K562 (cell line): Measurements from ENCODE around the gene ALDH9A1. TPM values are rescaled to one million over a fixed set of nuclear protein-coding genes. Genes with fewer than 3 reads are reported as not detected.

ENCODE experiments used
- ATF1 ChIP-seq, 2 experiments: fragments of 450-650 bp in 1 of 2; IDR thresholded peaks; 2 replicates each; pipeline ENCODE4 v1.6.1; 2016; ENCODE audit warnings: missing compliant biosample characterization in 1 of 2, missing genetic modification characterization in 1 of 2
- CHCHD3 ChIP-seq: fragments of 250-450 bp; sonication (Bioruptor Pico); IDR thresholded peaks from 2 replicates; pipeline ENCODE4 v2.1.2; 2022; ENCODE audit warnings: mild to moderate bottlenecking
- CHD2 ChIP-seq: IDR thresholded peaks from 2 replicates; pipeline ENCODE4 v1.6.1; 2011; ENCODE audit warnings: low read depth, low read length
- ESRRB ChIP-seq: fragments of 250-450 bp; sonication (Bioruptor Pico); IDR thresholded peaks from 2 replicates; pipeline ENCODE4 v1.5.0; 2020; ENCODE audit warnings: mild to moderate bottlenecking, moderate library complexity, borderline replicate concordance
- FOS ChIP-seq: IDR thresholded peaks from 3 replicates; pipeline ENCODE4 v1.6.1; 2011; ENCODE audit not compliant: insufficient read length; ENCODE audit errors: extremely low read depth
- HDAC2 ChIP-seq: fragments of 450-650 bp; IDR thresholded peaks from 2 replicates; pipeline ENCODE4 v1.6.1; 2016; ENCODE audit warnings: mild to moderate bottlenecking
- HMGN3 ChIP-seq: IDR thresholded peaks from 2 replicates; pipeline ENCODE4 v1.6.1; 2011; ENCODE audit warnings: borderline replicate concordance, low read depth, mild to moderate bottlenecking, mixed read lengths, low read length; ENCODE audit not compliant: insufficient read length; ENCODE audit errors: extremely low read depth
- KDM1A ChIP-seq, 2 experiments: fragments of 450-650 bp; IDR thresholded peaks; 2 replicates each; pipeline ENCODE4 v1.6.1; 2016; ENCODE audit warnings: mild to moderate bottlenecking in 2 of 2
- KLF16 ChIP-seq: IDR thresholded peaks from 2 replicates; pipeline ENCODE4 v1.6.1; 2016; ENCODE audit warnings: antibody characterized with exemption
- LEF1 ChIP-seq: fragments of 450-650 bp; IDR thresholded peaks from 2 replicates; pipeline ENCODE4 v1.6.1; 2016; ENCODE audit warnings: mild to moderate bottlenecking
- MTA2 ChIP-seq: fragments of 450-650 bp; IDR thresholded peaks from 2 replicates; pipeline ENCODE4 v1.6.1; 2016; ENCODE audit warnings: low read depth
- NCOA1 ChIP-seq: fragments of 450-650 bp; IDR thresholded peaks from 2 replicates; pipeline ENCODE4 v1.6.1; 2016; ENCODE audit warnings: low read depth
- NR1H2 ChIP-seq: sonication (generic); formaldehyde crosslinking; IDR thresholded peaks from 2 replicates; pipeline ENCODE4 v1.4.0; 2020; ENCODE audit warnings: mild to moderate bottlenecking, missing genetic modification reagents
- PML ChIP-seq: IDR thresholded peaks from 2 replicates; pipeline ENCODE4 v1.6.1; 2012; ENCODE audit warnings: low read length, inconsistent platforms
- SMAD2 ChIP-seq: fragments of 150-350 bp; IDR thresholded peaks from 2 replicates; pipeline ENCODE4 v1.6.1; 2014; ENCODE audit warnings: low read depth, mild to moderate bottlenecking, low read length
- SNRNP70 ChIP-seq: fragments of 200-400 bp; formaldehyde crosslinking; optimal IDR thresholded peaks from 2 replicates; pipeline ENCODE3; 2017; ENCODE audit warnings: low read depth, low read length
- STAT5A ChIP-seq: IDR thresholded peaks from 2 replicates; pipeline ENCODE4 v1.6.1; 2012; ENCODE audit warnings: low read length, inconsistent platforms, borderline replicate concordance
- TCF3 ChIP-seq: sonication (generic); formaldehyde crosslinking; IDR thresholded peaks from 2 replicates; pipeline ENCODE4 v1.4.0; 2020; ENCODE audit warnings: mild to moderate bottlenecking, missing genetic modification reagents
- ZNF583 ChIP-seq: fragments of 250-450 bp; sonication (Bioruptor Pico); IDR thresholded peaks from 2 replicates; pipeline ENCODE4 v1.4.0; 2020
- ZNF764 ChIP-seq: fragments of 250-450 bp; sonication (Bioruptor Pico); IDR thresholded peaks from 2 replicates; pipeline ENCODE4 v1.4.0; 2020; ENCODE audit warnings: low read depth, mild to moderate bottlenecking, moderate library complexity
- polyA plus RNA-seq, 8 experiments: library from polyadenylated mRNA; depleted of rRNA in 4 of 8; stranded (reverse) in 5 of 8; unstranded in 3 of 8; fragments of >200 nt; fragmentation: Nextera tagmentation in 2 of 8; fragmentation: Illumina TruSeq in 1 of 8; extraction: Ambion mirVana in 2 of 8; extraction: Trizol in 1 of 8; gene quantifications; 2 replicates each; pipeline versions ENCODE4 v1.2.1 to v1.2.3, GENCODE V29; 2011 to 2014; ENCODE audit warnings: inconsistent platforms in 1 of 8, missing spikeins in 1 of 8
- total RNA-seq, 7 experiments: library from RNA; depleted of rRNA in 6 of 7; stranded (reverse); fragments of >200 nt in 6 of 7; fragmentation: Illumina TruSeq in 2 of 7; extraction: Trizol in 2 of 7; gene quantifications; 2 replicates each; pipeline versions ENCODE4 v1.2.1 to v1.2.3, GENCODE V29; 2011 to 2021; ENCODE audit warnings: low replicate concordance in 1 of 7
- TF ChIP-seq, protein P1 (sequence below): sonication (generic); formaldehyde crosslinking; IDR thresholded peaks from 2 replicates; pipeline ENCODE4 v1.8.1; 2023; ENCODE audit warnings: mild to moderate bottlenecking, missing genetic modification reagents
- TF ChIP-seq, protein P2 (sequence below): fragments of 250-450 bp; sonication (Bioruptor Pico); IDR thresholded peaks from 2 replicates; pipeline ENCODE4 v1.5.0; 2020; ENCODE audit warnings: mild to moderate bottlenecking, borderline replicate concordance
- TF ChIP-seq, protein P3 (sequence below), 3 experiments: fragments of 200-800 bp in 1 of 3; fragments of 250-450 bp in 1 of 3; fragments of 450-650 bp in 1 of 3; sonication (Bioruptor Pico) in 1 of 3; sonication (Bioruptor generic) in 1 of 3; formaldehyde crosslinking in 1 of 3; IDR thresholded peaks; 2 replicates each; pipeline versions ENCODE4 v1.6.1 to v1.8.0; 2016 to 2022; ENCODE audit warnings: mild to moderate bottlenecking in 2 of 3, missing genetic modification characterization in 2 of 3, missing compliant biosample characterization in 1 of 3, moderate library complexity in 1 of 3

The ALDH9A1 gene
- total and polyA plus RNA-seq, 9 of the 15 experiments (the other 6 are each of a cell fraction or from before 2014, with no cell fraction given) = 26.5 to 54.3 (median 39.2) TPM

DNA sequence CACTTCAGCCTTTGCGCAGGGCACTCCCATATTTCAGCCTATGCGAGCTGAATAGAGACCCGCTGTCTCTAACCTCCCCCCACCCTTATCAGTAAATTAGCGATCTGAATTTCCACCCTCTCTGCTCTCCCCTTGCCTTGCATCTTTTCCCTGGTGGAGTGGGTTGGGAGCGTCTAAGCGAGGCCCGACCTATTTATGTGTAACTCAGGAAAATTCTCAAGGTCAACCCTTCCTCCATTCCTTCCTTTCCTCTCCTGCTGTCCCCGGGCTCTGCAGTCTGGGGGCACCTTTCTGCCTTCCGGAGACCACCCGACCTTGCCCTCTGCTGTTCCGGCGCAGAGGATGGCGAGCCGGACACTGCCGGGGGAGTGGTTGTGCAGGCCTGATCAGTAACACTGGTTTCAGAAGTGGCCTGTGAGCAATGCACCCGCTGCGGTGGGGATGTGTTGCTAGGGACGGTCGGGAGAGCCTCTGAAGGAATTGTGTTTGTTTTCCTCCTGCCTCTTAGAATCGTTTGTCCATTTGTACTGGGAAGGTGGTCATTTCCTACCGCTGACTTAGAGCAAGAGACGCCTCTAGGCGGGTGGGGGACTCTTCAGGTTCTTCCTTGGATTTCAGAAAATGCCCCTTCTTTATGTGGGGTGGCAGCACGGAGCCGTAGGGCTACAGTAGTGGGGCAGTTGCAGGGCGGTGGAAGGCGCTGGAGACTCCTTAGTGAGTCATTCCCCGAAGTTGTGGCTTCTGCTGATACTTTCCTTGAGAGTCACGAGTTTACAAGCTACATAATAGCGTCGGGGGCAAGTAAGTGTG is 66.8 kb downstream of the ALDH9A1 start (continued):
- no peak for TF ChIP-seq PML
- no peak for TF ChIP-seq ATF1 (CRISPR knock-in tag; IDR thresholded peaks at IDR 0.05)
- TF ChIP-seq ATF1 (tag; IDR thresholded peaks at IDR 0.05) = no peak
- TF ChIP-seq, protein P1, sequence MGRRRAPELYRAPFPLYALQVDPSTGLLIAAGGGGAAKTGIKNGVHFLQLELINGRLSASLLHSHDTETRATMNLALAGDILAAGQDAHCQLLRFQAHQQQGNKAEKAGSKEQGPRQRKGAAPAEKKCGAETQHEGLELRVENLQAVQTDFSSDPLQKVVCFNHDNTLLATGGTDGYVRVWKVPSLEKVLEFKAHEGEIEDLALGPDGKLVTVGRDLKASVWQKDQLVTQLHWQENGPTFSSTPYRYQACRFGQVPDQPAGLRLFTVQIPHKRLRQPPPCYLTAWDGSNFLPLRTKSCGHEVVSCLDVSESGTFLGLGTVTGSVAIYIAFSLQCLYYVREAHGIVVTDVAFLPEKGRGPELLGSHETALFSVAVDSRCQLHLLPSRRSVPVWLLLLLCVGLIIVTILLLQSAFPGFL = no peak
- peak; percentile 23 for TF ChIP-seq FOS
- no peak for TF ChIP-seq ESRRB (CRISPR knock-in tag)
- TF ChIP-seq CHD2 = no peak
- no peak; the same call in 1 of the 2 replicates for TF ChIP-seq HDAC2
- TF ChIP-seq, protein P2, sequence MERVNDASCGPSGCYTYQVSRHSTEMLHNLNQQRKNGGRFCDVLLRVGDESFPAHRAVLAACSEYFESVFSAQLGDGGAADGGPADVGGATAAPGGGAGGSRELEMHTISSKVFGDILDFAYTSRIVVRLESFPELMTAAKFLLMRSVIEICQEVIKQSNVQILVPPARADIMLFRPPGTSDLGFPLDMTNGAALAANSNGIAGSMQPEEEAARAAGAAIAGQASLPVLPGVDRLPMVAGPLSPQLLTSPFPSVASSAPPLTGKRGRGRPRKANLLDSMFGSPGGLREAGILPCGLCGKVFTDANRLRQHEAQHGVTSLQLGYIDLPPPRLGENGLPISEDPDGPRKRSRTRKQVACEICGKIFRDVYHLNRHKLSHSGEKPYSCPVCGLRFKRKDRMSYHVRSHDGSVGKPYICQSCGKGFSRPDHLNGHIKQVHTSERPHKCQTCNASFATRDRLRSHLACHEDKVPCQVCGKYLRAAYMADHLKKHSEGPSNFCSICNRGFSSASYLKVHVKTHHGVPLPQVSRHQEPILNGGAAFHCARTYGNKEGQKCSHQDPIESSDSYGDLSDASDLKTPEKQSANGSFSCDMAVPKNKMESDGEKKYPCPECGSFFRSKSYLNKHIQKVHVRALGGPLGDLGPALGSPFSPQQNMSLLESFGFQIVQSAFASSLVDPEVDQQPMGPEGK (CRISPR knock-in tag) = no peak
- no peak for TF ChIP-seq TCF3 (CRISPR knock-in tag)
- no peak for TF ChIP-seq SMAD2
- no peak for TF ChIP-seq HMGN3
- no peak for TF ChIP-seq KLF16
- TF ChIP-seq, protein P3, sequence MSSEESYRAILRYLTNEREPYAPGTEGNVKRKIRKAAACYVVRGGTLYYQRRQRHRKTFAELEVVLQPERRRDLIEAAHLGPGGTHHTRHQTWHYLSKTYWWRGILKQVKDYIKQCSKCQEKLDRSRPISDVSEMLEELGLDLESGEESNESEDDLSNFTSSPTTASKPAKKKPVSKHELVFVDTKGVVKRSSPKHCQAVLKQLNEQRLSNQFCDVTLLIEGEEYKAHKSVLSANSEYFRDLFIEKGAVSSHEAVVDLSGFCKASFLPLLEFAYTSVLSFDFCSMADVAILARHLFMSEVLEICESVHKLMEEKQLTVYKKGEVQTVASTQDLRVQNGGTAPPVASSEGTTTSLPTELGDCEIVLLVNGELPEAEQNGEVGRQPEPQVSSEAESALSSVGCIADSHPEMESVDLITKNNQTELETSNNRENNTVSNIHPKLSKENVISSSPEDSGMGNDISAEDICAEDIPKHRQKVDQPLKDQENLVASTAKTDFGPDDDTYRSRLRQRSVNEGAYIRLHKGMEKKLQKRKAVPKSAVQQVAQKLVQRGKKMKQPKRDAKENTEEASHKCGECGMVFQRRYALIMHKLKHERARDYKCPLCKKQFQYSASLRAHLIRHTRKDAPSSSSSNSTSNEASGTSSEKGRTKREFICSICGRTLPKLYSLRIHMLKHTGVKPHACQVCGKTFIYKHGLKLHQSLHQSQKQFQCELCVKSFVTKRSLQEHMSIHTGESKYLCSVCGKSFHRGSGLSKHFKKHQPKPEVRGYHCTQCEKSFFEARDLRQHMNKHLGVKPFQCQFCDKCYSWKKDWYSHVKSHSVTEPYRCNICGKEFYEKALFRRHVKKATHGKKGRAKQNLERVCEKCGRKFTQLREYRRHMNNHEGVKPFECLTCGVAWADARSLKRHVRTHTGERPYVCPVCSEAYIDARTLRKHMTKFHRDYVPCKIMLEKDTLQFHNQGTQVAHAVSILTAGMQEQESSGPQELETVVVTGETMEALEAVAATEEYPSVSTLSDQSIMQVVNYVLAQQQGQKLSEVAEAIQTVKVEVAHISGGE (CRISPR knock-in tag; IDR thresholded peaks at IDR 0.05) = 0 out of 6 replicates have a peak, but pooled peaks of 1 of the 3 experiments have one; percentile 31
- no peak for TF ChIP-seq ZNF583
- TF ChIP-seq NR1H2 (CRISPR knock-in tag) = no peak
- no peak for TF ChIP-seq CHCHD3 (CRISPR knock-in tag)
- TF ChIP-seq NCOA1 = no peak
- no peak for TF ChIP-seq SNRNP70
- TF ChIP-seq LEF1 = no peak; the same call in 1 of the 2 replicates
- no peak for TF ChIP-seq KDM1A (IDR thresholded peaks at IDR 0.05)
- no peak for TF ChIP-seq ZNF764
- 0 out of 2 replicates have a peak, but pooled peaks have one; percentile 29 for TF ChIP-seq MTA2
- no peak for TF ChIP-seq STAT5A
